Middle frontal gyrus (tissue), 1 donor: ENCODE results near the gene ZNF428.
"Not testable (repeated sequence)": the region's sequence is repeated elsewhere in the genome, so short reads cannot be mapped to it uniquely, and the experiment has no call there.

Source experiments
- DNase-seq: peaks from one replicate; pipeline ENCODE4 v3.0.0-alpha.2; 2015; ENCODE audit warnings: low spot score; ENCODE audit errors: extremely low spot score

The ZNF428 gene

GRCh38 chr19:43594081-43594697 is 25.2 kb downstream of the ZNF428 start:
- no peak for DNase-seq

- DNase-seq, result no peak
Observed at GRCh38 chr19:43592800-43593350, 26.6 kb downstream of the ZNF428 start.

- DNase-seq, result no peak
Observed at GRCh38 chr19:43591904-43592772, 27.3 kb downstream of the ZNF428 start.

GRCh38 chr19:43589678-43590077 is 29.8 kb downstream of the ZNF428 start:
- DNase-seq, result no peak

GRCh38 chr19:43589277-43589676 is 30.2 kb downstream of the ZNF428 start:
- DNase-seq, result no peak

GRCh38 chr19:43587029-43587428 is 32.4 kb downstream of the ZNF428 start:
- DNase-seq, result not testable (repeated sequence)

GRCh38 chr19:43586346-43586745 is 33.1 kb downstream of the ZNF428 start:
- DNase-seq, result no peak

- no peak for DNase-seq
Observed at GRCh38 chr19:43584484-43584883, 34.9 kb downstream of the ZNF428 start.

GRCh38 chr19:43582495-43582894 is 36.9 kb downstream of the ZNF428 start:
- DNase-seq, result no peak

- DNase-seq, result no peak
Observed at GRCh38 chr19:43581467-43581866, 38.0 kb downstream of the ZNF428 start.

GRCh38 chr19:43578787-43579186 is 40.6 kb downstream of the ZNF428 start:
- DNase-seq, result no peak

GRCh38 chr19:43575955-43576878 is 43.2 kb downstream of the ZNF428 start:
- DNase-seq, result no peak

- peak; percentile 93 for DNase-seq
Observed at GRCh38 chr19:43575156-43575950, 44.1 kb downstream of the ZNF428 start, which contains the start of the genes PINLYP and XRCC1. TSS of gene PINLYP (plus strand) at chr19:43575801. CDS start at chr19:43577192, 1,391 bp downstream. TSS of gene XRCC1 (minus strand) at chr19:43575527. CDS start at chr19:43575458, 69 bp downstream.

GRCh38 chr19:43574424-43575155 is 44.8 kb downstream of the ZNF428 start:
- DNase-seq, result no peak

- no peak for DNase-seq
Observed at GRCh38 chr19:43572171-43572588, 47.2 kb downstream of the ZNF428 start.

GRCh38 chr19:43570174-43570791 is 49.1 kb downstream of the ZNF428 start:
- DNase-seq, result no peak

- no peak for DNase-seq
Observed at GRCh38 chr19:43569657-43570056, 49.8 kb downstream of the ZNF428 start.

GRCh38 chr19:43564800-43565199 is 54.6 kb downstream of the ZNF428 start:
- no peak for DNase-seq

- DNase-seq, result no peak
Observed at GRCh38 chr19:43563816-43564457, 55.5 kb downstream of the ZNF428 start.
